WERI-Rb-1 (cell line): ENCODE data around the gene CELF6.

ENCODE experiments used
- DNase-seq: peaks from one replicate; pipeline ENCODE4 v3.0.0-alpha.2; 2020
- H3K27ac ChIP-seq: fragments of 250-450 bp; sonication (Bioruptor Pico); 2 replicates; pipeline ENCODE4 v1.5.1; 2020; ENCODE audit warnings: mild to moderate bottlenecking, moderate library complexity
- H3K27me3 ChIP-seq: fragments of 250-450 bp; sonication (Bioruptor Pico); 2 replicates; pipeline ENCODE4 v1.5.1; 2021; ENCODE audit warnings: mild to moderate bottlenecking, low read depth, moderate library complexity; ENCODE audit not compliant: insufficient read depth, severe bottlenecking
- H3K36me3 ChIP-seq: fragments of 250-450 bp; sonication (Bioruptor Pico); 2 replicates; pipeline ENCODE4 v1.5.1; 2020; ENCODE audit warnings: mild to moderate bottlenecking, moderate library complexity
- H3K4me3 ChIP-seq: 2 replicates; pipeline ENCODE4 v1.5.1; 2011; ENCODE audit warnings: low read depth, mild to moderate bottlenecking, control low read depth, low read length
- H3K9me3 ChIP-seq: fragments of 250-450 bp; sonication (Bioruptor Pico); 2 replicates; pipeline ENCODE4 v1.5.1; 2021; ENCODE audit warnings: mild to moderate bottlenecking, moderate library complexity; ENCODE audit not compliant: severe bottlenecking
- TF ChIP-seq, protein P1 (sequence below): IDR thresholded peaks from 2 replicates; pipeline ENCODE4 v1.5.1; 2011; ENCODE audit warnings: low read depth, mild to moderate bottlenecking, control low read depth, inconsistent platforms, low read length

CELF6 gene

DNA sequence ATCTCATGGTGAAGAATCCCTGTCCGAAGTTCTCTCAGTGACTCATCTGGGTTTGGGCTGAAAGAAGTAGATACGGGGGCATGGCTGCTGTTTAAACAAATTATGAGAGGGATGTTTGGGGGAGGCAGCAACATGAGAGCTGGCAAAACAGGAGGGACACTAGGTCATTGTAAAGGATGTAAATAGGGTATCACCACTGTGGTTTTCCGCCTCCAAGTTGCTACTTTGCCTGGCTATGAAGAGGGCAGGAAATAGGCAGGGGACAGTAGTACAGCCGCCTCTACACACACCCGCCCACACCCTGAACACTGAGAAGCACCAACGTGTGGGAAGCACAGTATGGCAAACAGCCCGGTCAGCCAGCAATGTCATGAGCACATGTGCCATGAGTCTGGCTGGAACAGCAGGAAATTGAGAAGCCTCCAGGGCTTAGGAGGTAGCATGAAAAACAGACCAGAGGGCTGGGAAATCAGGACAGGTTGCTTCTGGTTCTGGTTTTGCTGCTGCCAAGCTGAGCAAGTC lies 38.8 kb upstream of the CELF6 start:
- H3K36me3 ChIP-seq, result peaks cover 33% of the 10 kb centered on the region
- no peaks in the 10 kb centered on the region for H3K9me3 ChIP-seq
- no peaks in the 10 kb centered on the region for H3K27me3 ChIP-seq
- DNase-seq, result no peak
- peak overlapping the region; percentile 50 for H3K27ac ChIP-seq
- TF ChIP-seq, protein P1, sequence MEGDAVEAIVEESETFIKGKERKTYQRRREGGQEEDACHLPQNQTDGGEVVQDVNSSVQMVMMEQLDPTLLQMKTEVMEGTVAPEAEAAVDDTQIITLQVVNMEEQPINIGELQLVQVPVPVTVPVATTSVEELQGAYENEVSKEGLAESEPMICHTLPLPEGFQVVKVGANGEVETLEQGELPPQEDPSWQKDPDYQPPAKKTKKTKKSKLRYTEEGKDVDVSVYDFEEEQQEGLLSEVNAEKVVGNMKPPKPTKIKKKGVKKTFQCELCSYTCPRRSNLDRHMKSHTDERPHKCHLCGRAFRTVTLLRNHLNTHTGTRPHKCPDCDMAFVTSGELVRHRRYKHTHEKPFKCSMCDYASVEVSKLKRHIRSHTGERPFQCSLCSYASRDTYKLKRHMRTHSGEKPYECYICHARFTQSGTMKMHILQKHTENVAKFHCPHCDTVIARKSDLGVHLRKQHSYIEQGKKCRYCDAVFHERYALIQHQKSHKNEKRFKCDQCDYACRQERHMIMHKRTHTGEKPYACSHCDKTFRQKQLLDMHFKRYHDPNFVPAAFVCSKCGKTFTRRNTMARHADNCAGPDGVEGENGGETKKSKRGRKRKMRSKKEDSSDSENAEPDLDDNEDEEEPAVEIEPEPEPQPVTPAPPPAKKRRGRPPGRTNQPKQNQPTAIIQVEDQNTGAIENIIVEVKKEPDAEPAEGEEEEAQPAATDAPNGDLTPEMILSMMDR, result no peak
- H3K4me3 ChIP-seq, result no peak overlapping the region; the same call in 1 of the 2 replicates

DNA sequence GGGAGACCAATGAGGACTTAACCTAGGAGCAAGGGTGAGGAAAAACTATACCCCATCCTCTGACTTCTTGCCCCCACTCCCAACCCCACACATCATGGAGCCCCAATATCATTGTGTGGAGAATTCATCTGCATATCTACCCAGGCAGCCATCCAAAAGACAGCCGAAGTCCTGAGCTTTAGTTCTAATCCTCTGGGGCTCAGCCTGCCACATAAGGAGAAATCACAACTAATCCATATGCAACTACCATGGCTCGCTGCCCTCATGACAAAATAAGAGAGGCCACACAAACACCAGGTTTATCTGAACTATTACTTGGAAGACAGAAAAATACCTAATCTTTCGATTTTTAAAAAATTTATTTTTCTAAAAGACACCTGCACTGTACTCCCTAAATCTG lies 38.2 kb upstream of the CELF6 start:
- H3K4me3 ChIP-seq, result no peak overlapping the region; the same call in 1 of the 2 replicates
- TF ChIP-seq, protein P1, result no peak
- peak; percentile 52 for DNase-seq
- no peaks in the 10 kb centered on the region for H3K27me3 ChIP-seq
- H3K9me3 ChIP-seq, result no peaks in the 10 kb centered on the region
- H3K27ac ChIP-seq, result peak overlapping the region; percentile 55
- H3K36me3 ChIP-seq, result peaks cover 39% of the 10 kb centered on the region

GRCh38 chr15:72354496-72354895 lies 34.5 kb upstream of the CELF6 start:
- Histone ChIP-seq H3K27ac (no peak overlapping the region), H3K27me3 (no peaks in the 10 kb centered on the region), H3K4me3 (no peak overlapping the region), H3K9me3 (no peaks in the 10 kb centered on the region), H3K36me3 (peaks cover 68% of the 10 kb centered on the region)
- TF ChIP-seq, protein P1, result no peak
- DNase-seq, result no peak

- H3K27me3 ChIP-seq, result no peaks in the 10 kb centered on the region
- no peak overlapping the region for H3K27ac ChIP-seq
- TF ChIP-seq, protein P1, result no peak
- no peak overlapping the region for H3K4me3 ChIP-seq
- peaks cover 71% of the 10 kb centered on the region for H3K36me3 ChIP-seq
- no peaks in the 10 kb centered on the region for H3K9me3 ChIP-seq
- no peak for DNase-seq
Observed at GRCh38 chr15:72353266-72353665, 33.3 kb upstream of the CELF6 start.

- no peak for DNase-seq
- TF ChIP-seq, protein P1, result no peak
- H3K36me3 ChIP-seq, result peaks cover 42% of the 10 kb centered on the region
- H3K9me3 ChIP-seq, result no peaks in the 10 kb centered on the region
- no peaks in the 10 kb centered on the region for H3K27me3 ChIP-seq
- no peak overlapping the region for H3K4me3 ChIP-seq
- H3K27ac ChIP-seq, result no peak overlapping the region
Observed at GRCh38 chr15:72345806-72346205, 25.8 kb upstream of the CELF6 start.

- DNase-seq, result no peak
- H3K36me3 ChIP-seq, result peaks cover 37% of the 10 kb centered on the region
- H3K27ac ChIP-seq, result no peak overlapping the region
- H3K4me3 ChIP-seq, result no peak overlapping the region
- H3K9me3 ChIP-seq, result no peaks in the 10 kb centered on the region
- TF ChIP-seq, protein P1, result no peak
- H3K27me3 ChIP-seq, result no peaks in the 10 kb centered on the region
Observed at GRCh38 chr15:72345280-72345679, 25.3 kb upstream of the CELF6 start.
